NB4 (cell line): ENCODE measurements around the gene EXOC6B.

Source experiments
- DNase-seq: peaks from one replicate; pipeline ENCODE4 v3.0.0; 2010; ENCODE audit warnings: low read depth
- H3K4me3 ChIP-seq: one replicate; pipeline ENCODE4 v1.5.1; 2011; ENCODE audit warnings: mild to moderate bottlenecking, low read depth, low read length, moderate library complexity
- CTCF ChIP-seq: IDR thresholded peaks from one replicate; pipeline ENCODE4 v1.5.1; 2012; ENCODE audit warnings: low read depth, low read length
- MAX ChIP-seq: IDR thresholded peaks from 2 replicates; pipeline ENCODE4 v1.6.1; 2011; ENCODE audit warnings: low read depth, low read length
- MYC ChIP-seq: IDR thresholded peaks from 2 replicates; pipeline ENCODE4 v1.6.1; 2011; ENCODE audit warnings: low read depth, low read length
- POLR2A ChIP-seq: IDR thresholded peaks from 2 replicates; pipeline ENCODE4 v1.6.1; 2011; ENCODE audit warnings: mild to moderate bottlenecking; ENCODE audit not compliant: insufficient read length; ENCODE audit errors: extremely low read depth

EXOC6B gene

GRCh38 chr2:72554381-72554780, 271.5 kb downstream of the EXOC6B start:
- no peak for TF ChIP-seq MAX
- no peak for TF ChIP-seq MYC
- TF ChIP-seq CTCF, result no peak
- TF ChIP-seq POLR2A, result no peak
- no peak for DNase-seq
- no peak overlapping the region for H3K4me3 ChIP-seq

DNA sequence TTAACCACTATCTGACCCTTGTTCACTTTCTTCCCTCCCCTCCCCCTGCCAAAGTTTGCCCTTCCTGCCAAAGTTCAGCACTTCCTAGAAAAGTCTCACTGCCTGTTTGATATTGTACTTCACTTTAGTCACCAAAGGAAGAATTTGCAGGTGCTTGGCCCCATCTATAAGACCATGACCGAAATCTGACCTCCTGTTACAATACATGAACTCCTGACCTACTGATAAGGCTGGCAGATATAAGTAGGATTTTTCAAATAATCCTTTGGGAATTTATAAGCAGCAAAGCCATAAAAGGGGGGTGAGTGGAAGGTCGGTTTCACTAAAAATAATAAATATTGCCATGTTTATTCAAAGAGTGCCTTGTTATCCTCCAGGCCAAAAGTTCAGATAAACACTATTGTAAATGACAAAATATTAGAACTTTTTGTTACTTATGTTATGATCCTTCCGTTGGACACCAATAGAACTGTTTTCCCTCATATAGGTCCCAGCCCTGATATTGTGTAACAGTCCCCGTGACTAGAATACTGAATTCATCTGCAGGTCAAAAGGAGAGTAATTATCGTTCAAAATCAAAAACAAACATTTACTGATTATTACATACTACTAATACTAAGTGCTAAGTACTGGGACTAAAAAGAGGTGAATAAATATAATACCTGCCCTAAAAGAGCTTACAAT, 277.6 kb downstream of the EXOC6B start:
- no peak overlapping the region for H3K4me3 ChIP-seq
- TF ChIP-seq MAX (no peak), MYC (no peak), POLR2A (no peak), CTCF (no peak)
- no peak for DNase-seq

GRCh38 chr2:72545790-72546189, 280.0 kb downstream of the EXOC6B start:
- DNase-seq, result no peak
- H3K4me3 ChIP-seq, result no peak overlapping the region
- TF ChIP-seq POLR2A (no peak), MYC (no peak), MAX (no peak), CTCF (no peak)

- TF ChIP-seq POLR2A (no peak), CTCF (no peak), MYC (no peak), MAX (no peak)
- no peak for DNase-seq
These were observed 281.3 kb downstream of the EXOC6B start for GRCh38 chr2:72544554-72544953.

GRCh38 chr2:72543497-72544216, 282.2 kb downstream of the EXOC6B start:
- DNase-seq, result no peak
- TF ChIP-seq MYC (no peak), POLR2A (no peak), MAX (no peak), CTCF (no peak)

More at GRCh38 chr2:72544554-72544953, 281.3 kb downstream of the EXOC6B start:
- no peak overlapping the region for H3K4me3 ChIP-seq

More at GRCh38 chr2:72543497-72544216, 282.2 kb downstream of the EXOC6B start:
- no peak overlapping the region for H3K4me3 ChIP-seq
